Neural progenitor cell (in vitro differentiated cells): ENCODE results near the gene GOPC.

Experiments used
- CTCF ChIP-seq: fragments of 200-600 bp; sonication (generic); IDR thresholded peaks from 2 replicates; pipeline ENCODE4 v1.5.1; 2017; ENCODE audit warnings: antibody characterized with exemption, mild to moderate bottlenecking
- EZH2 ChIP-seq: fragments of 200-600 bp; sonication (generic); IDR thresholded peaks from 2 replicates; pipeline ENCODE4 v1.6.1; 2017; ENCODE audit warnings: antibody characterized with exemption, mild to moderate bottlenecking, moderate library complexity
- EZH2phosphoT487 ChIP-seq: fragments of 200-600 bp; sonication (generic); IDR thresholded peaks from 2 replicates; pipeline ENCODE4 v1.6.1; 2017; ENCODE audit warnings: antibody characterized with exemption

DNA sequence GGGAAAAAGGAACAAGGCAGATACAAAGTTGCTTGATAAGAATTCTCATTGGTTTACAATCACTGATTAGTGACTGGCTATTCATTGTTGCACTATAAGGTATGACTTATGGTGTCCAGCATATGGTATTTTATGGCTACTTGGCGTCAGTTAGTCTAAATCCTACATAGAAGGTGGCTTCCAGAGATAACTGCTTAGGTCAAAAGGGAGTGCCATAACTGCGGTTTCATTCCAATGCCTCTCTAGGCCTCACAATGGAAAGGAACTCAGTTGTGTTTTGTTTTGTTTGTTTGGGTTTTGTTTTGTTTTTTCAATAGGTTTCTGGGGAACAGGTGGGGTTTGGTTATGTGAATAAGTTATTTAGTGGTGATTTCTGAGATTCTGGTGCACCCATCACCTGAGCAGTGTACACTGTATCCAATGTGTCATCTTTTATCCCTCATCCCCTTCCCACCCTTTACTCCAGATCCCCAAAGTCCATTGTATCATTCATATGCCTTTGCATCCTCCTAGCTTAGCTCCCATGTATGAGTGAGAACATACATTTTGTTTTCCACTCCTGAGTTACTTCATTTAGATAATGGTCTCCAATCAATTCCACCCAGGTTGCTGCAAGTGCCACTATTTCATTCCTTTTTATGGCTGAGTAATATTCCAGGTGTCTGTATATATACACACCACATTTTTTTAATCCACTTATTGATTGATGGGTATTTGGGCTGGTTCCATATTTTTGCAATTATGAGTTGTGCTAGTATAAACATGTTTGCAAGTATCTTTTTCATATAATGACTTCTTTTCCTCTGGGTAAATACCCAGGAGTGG is 7.0 kb downstream of the GOPC start:
- TF ChIP-seq CTCF (no peak), EZH2phosphoT487 (no peak), EZH2 (no peak)
